Astrocyte of the spinal cord (primary cell): Measurements from ENCODE around the gene MAST4.

Source experiments
- DNase-seq: peaks from one replicate; pipeline ENCODE4 v3.0.0; 2011; ENCODE audit warnings: low read depth, low spot score
- H3K4me3 ChIP-seq: 2 replicates; pipeline ENCODE4 v1.5.1; 2011; ENCODE audit warnings: low read depth, mild to moderate bottlenecking, low read length, moderate library complexity
- in situ Hi-C: cut with HindIII; loops from 2 replicates; pipeline ENCODE4 v1.10.0; 2017; ENCODE audit warnings: low sequenced_read_pairs
- TF ChIP-seq, protein P1 (sequence below): IDR thresholded peaks from 2 replicates; pipeline ENCODE4 v1.5.1; 2012; ENCODE audit warnings: low read depth, mild to moderate bottlenecking, low read length, inconsistent platforms

Gene MAST4

GRCh38 chr5:66620711-66621110, 24.5 kb downstream of the MAST4 start:
- TF ChIP-seq, protein P1, sequence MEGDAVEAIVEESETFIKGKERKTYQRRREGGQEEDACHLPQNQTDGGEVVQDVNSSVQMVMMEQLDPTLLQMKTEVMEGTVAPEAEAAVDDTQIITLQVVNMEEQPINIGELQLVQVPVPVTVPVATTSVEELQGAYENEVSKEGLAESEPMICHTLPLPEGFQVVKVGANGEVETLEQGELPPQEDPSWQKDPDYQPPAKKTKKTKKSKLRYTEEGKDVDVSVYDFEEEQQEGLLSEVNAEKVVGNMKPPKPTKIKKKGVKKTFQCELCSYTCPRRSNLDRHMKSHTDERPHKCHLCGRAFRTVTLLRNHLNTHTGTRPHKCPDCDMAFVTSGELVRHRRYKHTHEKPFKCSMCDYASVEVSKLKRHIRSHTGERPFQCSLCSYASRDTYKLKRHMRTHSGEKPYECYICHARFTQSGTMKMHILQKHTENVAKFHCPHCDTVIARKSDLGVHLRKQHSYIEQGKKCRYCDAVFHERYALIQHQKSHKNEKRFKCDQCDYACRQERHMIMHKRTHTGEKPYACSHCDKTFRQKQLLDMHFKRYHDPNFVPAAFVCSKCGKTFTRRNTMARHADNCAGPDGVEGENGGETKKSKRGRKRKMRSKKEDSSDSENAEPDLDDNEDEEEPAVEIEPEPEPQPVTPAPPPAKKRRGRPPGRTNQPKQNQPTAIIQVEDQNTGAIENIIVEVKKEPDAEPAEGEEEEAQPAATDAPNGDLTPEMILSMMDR, result no peak
- H3K4me3 ChIP-seq, result no peak overlapping the region
- in situ Hi-C loops, result no loop called here
- DNase-seq, result no peak

DNA sequence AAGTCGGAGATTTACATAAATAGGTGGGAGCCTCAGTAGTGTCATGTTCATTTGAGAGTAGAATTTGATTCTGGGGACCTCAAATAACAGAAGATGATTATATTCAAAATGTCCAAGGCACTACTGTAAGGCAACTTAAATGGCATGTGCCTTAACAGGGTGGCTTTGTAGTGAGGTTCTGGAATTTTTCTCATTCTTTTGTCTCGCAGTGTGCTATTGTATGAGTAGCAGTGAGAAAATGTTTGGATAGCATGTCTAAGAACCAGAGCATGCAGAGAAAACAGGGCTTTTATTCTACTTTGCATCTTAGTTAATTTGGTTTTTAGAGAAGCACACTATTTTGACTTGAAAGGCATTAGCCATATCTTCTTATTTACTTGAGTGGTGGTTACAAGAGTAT, 25.0 kb downstream of the MAST4 start:
- DNase-seq, result peak; percentile 26
- H3K4me3 ChIP-seq, result no peak overlapping the region
- in situ Hi-C loops, result no loop called here
- TF ChIP-seq, protein P1, result no peak

DNA sequence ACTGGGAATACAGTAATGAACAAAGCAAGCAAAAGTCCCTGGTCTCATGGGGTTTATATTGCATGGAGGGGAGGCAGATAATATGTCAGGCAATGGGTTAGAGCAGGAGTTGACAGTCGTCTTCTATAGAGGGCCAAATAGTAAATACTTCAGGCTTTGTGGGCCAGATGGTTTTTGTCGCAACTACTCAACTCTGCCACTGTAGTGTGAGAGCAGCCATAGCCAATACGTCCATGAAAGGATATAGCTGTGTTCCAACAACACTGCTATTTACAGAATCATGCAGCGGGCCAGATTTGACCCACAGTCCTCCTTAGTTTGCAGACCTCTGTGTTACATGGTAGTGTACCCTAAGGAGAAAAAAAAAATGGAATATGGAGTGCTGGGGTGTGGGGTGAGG, 25.5 kb downstream of the MAST4 start:
- in situ Hi-C loops, result no loop called here
- H3K4me3 ChIP-seq, result no peak overlapping the region
- no peak for DNase-seq
- TF ChIP-seq, protein P1, result no peak

DNA sequence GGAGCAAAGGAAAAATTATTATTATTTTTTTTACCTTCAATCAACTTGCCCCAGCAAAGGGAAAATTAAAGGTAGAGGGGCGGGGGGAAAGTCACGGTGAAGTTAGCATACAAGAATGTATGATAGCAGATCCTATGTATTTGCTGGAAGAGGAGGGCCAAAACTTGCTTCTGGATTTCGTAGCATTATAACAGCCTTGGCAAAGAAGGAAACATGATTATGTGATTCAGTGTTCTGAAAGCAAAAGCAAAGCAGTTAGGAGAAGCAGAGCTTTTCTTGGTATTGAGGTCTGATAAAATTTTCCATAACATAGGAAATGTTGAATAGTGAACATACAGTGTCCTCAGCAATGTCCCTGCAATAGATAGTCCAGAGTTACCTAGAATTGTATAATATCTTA, 32.4 kb downstream of the MAST4 start:
- TF ChIP-seq, protein P1, result no peak
- no peak overlapping the region for H3K4me3 ChIP-seq
- no peak for DNase-seq
- in situ Hi-C loops, result no loop called here

- in situ Hi-C loops, result no loop called here
- TF ChIP-seq, protein P1, result no peak
- no peak for DNase-seq
Observed at GRCh38 chr5:66629446-66629845, 33.3 kb downstream of the MAST4 start.

GRCh38 chr5:66633754-66634153, 37.6 kb downstream of the MAST4 start:
- no peak for DNase-seq
- TF ChIP-seq, protein P1, result no peak
- in situ Hi-C loops, result no loop called here
- no peak overlapping the region for H3K4me3 ChIP-seq

More at GRCh38 chr5:66629446-66629845, 33.3 kb downstream of the MAST4 start:
- no peak overlapping the region for H3K4me3 ChIP-seq

DNA sequence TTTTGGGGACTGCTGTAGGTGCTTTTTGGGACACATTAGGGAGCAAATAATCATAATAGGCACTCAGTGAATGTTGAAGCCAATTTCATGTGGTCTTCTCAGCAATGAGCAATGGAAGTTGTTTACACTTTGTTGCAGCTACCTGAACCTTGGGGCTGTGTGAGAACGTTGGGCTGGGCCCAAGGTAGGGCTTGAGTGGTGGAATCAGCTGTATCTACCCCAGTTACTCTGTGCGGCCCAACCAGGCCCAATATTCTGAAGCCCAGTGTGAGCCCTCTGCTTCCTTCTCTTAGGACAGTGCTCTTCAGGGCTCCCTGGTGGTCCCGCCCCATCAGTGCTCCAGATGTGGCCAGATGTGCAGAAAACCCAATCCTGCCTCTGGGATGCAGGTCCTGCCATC, 38.4 kb downstream of the MAST4 start:
- H3K4me3 ChIP-seq, result no peak overlapping the region
- DNase-seq, result no peak
- TF ChIP-seq, protein P1, result no peak
- in situ Hi-C loops, result no loop called here
